T-helper 1 cell (primary cell): Measurements from ENCODE around the gene OPALIN.
A peak's percentile ranks its signal among the peaks of the same experiment; 100 is the strongest.
"Not testable (repeated sequence)": the region's sequence is repeated elsewhere in the genome, so short reads cannot be mapped to it uniquely, and the experiment has no call there.

Experiments used
- DNase-seq, 5 donors: peaks; one replicate each; pipeline ENCODE4 v3.0.0-alpha.2; 2012 to 2020

Gene OPALIN

GRCh38 chr10:96338279-96338925, 20.4 kb downstream of the OPALIN start:
- no peak for DNase-seq

GRCh38 chr10:96337106-96337505, 21.7 kb downstream of the OPALIN start:
- DNase-seq, result no peak

- DNase-seq, result peak in 1 of 5 donors; percentile 1
Observed at GRCh38 chr10:96334616-96335526, 23.9 kb downstream of the OPALIN start.

- no peak for DNase-seq
Observed at GRCh38 chr10:96333101-96333500, 25.7 kb downstream of the OPALIN start.

- no peak for DNase-seq
Observed at GRCh38 chr10:96327462-96327861, 31.3 kb downstream of the OPALIN start.

GRCh38 chr10:96325719-96326373, 33.0 kb downstream of the OPALIN start:
- peak in 1 of 5 donors; percentile 4 for DNase-seq

- no peak for DNase-seq
Observed at GRCh38 chr10:96324447-96324846, 34.4 kb downstream of the OPALIN start.

GRCh38 chr10:96322275-96322674, 36.5 kb downstream of the OPALIN start:
- DNase-seq, result no peak

- no peak for DNase-seq
Observed at GRCh38 chr10:96321822-96322221, 37.0 kb downstream of the OPALIN start.

- DNase-seq, result no peak
Observed at GRCh38 chr10:96319754-96320474, 38.9 kb downstream of the OPALIN start.

- no peak for DNase-seq
Observed at GRCh38 chr10:96317067-96317833, 41.6 kb downstream of the OPALIN start.

- DNase-seq, result no peak
Observed at GRCh38 chr10:96313344-96313743, 45.5 kb downstream of the OPALIN start.

- DNase-seq, result no peak
Observed at GRCh38 chr10:96311180-96311715, 47.6 kb downstream of the OPALIN start.

GRCh38 chr10:96310321-96310669, 48.5 kb downstream of the OPALIN start:
- no peak for DNase-seq

GRCh38 chr10:96309628-96310320, 49.0 kb downstream of the OPALIN start:
- DNase-seq, result no peak

GRCh38 chr10:96308854-96309253, 49.9 kb downstream of the OPALIN start:
- DNase-seq, result not testable (repeated sequence)

- no peak for DNase-seq
Observed at GRCh38 chr10:96306516-96306915, 52.3 kb downstream of the OPALIN start.

GRCh38 chr10:96305019-96305418, 53.8 kb downstream of the OPALIN start:
- DNase-seq, result no peak

GRCh38 chr10:96304230-96304629, 54.6 kb downstream of the OPALIN start, which contains the start of gene DNTT:
DNTT (plus strand) TSS chr10:96304434; CDS start chr10:96304498, 64 bp downstream.
- DNase-seq, result no peak

GRCh38 chr10:96301616-96302015, 57.2 kb downstream of the OPALIN start:
- no peak for DNase-seq

- no peak for DNase-seq
Observed at GRCh38 chr10:96299383-96299782, 59.4 kb downstream of the OPALIN start.
